GM12872 (cell line): ENCODE results near the gene KCTD19.

ENCODE experiments used
- CTCF ChIP-seq: IDR thresholded peaks from 3 replicates; pipeline ENCODE4 v1.5.1; 2011; ENCODE audit warnings: low read depth, mild to moderate bottlenecking, low read length, moderate library complexity; ENCODE audit not compliant: insufficient read depth

Gene KCTD19

DNA sequence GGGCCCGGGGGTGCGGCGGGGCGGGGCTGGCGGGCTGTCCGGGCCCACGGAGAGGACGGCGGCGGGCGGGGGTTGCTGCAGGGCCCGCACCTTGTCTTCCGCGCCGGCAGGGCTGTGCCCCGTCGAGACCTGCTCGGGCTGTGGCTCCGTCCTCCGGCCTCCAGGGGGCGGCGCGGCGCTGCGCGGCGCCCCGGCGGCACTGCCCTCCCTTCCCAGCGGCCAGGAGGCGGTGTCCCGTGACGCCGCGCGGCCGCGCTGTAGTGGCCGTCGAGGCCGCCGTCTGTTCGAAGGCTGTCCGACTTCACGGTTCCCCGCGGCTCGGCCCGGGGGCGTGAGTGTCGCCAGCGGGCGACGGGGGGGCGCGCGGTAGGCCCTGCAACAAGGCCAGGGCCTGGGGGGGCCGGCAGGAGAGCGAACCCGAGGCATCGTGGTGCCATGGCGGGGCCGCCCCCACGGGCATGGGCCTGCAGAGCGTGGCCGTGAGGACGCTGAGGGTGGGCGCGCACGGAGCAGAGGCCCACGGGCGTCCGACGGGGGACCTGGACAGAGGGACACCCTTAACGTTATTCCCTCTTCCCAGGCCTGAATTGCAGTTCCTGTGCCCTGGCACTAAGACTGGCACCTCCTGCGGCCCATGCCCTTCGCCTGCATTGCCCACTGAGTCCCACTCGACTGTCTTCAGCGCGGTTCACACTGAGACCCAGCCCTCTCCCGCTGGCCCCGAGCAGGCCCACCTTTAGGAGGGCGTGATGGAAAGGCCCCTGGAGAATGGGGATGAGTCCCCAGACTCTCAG lies 47.0 kb downstream of the KCTD19 start, which contains the start of gene PLEKHG4:
PLEKHG4 (plus strand) TSS at position 237 of the 794 bp plus-strand sequence; CDS start at position 750, 513 bp downstream.
- TF ChIP-seq CTCF = peak; percentile 77

DNA sequence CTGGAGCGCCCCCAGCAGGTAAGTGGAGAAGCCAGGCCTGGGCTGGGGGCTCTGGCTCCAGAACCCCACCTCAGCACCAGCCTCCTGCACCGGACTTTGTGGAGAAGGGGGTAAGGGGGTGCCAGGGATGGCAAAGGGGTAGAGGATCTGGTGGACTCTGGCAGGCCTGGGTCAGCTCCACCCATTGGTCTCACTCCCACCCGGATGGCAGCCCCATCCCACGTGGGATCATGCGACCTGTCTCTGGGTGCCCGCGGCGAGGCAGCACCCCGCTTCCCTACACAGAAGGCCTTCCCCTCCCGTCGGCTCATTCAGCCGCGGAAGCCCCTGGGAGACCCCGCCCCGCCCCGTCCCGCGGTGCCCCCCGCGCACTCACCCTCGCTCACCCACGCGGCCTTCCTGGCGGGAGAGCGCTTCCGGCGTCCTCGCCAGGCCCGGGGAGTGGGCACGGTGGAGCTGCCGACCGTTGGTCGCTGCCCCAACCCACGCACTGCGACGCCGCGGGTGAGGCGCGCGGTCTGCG lies 47.7 kb downstream of the KCTD19 start:
- TF ChIP-seq CTCF = peak; percentile 55

- no peak for TF ChIP-seq CTCF
Observed at GRCh38 chr16:67277999-67278772, 48.4 kb downstream of the KCTD19 start.

DNA sequence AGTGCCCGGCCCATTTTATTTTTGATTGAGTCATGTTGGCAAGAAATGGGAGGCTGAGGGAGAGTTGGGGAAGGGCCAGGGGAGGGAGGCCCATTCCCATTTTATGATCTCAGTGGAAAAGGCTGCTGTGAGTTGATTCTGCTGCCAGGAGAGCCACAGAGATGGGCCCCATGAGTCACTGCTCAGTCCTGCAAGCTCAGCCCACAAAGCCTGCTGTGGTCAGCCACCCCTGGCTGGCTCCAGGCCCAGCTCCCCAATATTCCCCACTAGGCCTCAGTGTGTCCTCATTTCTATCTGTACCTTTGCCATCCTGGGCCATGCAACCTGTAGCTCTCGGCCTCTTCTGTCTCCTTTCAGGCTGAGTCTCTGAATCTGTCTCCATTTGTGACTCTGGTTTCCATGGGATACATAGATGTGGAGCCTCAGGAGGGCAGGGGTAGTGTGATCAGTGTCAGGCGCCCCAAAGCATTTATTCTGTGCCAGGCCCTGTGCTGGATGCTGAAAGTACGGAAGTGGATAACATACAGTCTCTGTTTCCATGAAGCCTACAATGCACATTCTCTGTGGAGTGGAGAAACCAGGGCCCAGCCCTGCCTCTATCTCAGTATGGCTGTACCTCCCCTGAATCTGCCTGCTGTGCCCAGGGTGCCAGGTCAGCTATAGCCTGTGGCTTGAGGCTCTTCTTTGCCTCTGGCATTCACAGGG lies 49.1 kb downstream of the KCTD19 start:
- no peak for TF ChIP-seq CTCF

DNA sequence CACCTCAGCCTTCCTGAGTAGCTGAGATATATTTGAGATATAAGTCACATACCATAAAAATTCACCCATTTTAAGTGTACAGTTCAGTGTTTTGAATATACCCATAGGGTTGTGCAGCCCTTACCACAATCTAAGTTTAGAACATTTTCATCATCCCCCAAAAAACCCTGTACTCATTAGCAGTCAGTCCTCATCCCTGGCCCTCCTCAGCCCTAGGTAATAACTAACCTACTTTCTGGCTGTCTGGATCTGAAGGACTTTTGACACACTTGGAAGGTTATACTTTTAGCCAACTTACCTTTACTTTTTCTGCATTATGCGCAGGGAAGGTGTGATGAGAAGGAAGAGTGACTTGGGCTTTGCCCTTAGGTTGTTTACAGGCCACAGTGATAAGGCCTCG lies 51.2 kb downstream of the KCTD19 start:
- no peak for TF ChIP-seq CTCF

DNA sequence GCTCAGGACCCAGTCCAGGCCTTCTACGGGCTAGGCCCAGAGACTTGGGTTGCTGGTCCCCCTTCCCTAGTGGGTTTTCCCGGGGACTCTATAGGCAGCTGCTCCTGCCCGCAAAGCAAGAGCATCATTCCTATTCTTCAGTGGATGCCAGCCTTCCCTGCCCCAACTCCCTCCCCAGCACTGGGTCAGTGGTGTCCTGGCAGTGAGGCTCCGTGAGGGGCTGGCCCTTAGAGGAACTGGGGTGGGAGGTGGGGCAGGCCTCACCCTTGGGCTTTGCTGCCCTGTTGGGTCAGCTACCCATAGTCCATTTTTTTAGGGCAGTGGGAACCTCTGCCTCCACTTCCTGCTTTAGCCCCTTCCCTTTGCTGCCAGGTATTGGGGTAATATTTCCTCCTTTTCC lies 55.1 kb downstream of the KCTD19 start:
- no peak for TF ChIP-seq CTCF

DNA sequence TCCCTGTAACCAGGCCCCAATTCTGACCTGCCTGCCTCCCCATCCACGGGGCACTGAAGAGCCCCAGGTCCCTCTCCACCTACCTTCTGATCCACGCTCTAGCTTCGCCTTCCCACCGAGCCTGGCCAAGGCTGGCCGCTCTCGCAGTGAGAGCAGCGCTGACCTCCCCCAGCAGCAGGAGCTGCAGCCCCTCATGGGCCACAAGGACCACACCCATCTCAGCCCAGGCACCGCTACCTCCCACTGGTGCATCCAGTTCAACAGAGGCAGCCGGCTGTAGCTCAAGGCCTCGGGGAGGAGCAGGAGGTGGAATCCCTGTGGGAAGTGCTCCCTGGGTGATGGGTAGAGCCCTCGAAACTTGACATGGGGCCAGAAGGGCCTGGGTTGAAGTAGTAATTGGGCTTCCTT lies 55.6 kb downstream of the KCTD19 start:
- no peak for TF ChIP-seq CTCF
